Brain microvascular endothelial cell (primary cell): ENCODE measurements around the gene KCNA10.

Experiments used
- DNase-seq: peaks from one replicate; pipeline ENCODE4 v3.0.0-alpha.2; 2020
- H3K27ac ChIP-seq: fragments of 250-450 bp; sonication (Bioruptor Pico); 2 replicates; pipeline ENCODE4 v1.5.1; 2020; ENCODE audit warnings: mild to moderate bottlenecking, moderate library complexity
- H3K27me3 ChIP-seq: fragments of 250-450 bp; sonication (Bioruptor Pico); replicated peaks from 2 replicates; pipeline ENCODE4 v1.5.1; 2020; ENCODE audit warnings: mild to moderate bottlenecking
- H3K36me3 ChIP-seq: fragments of 250-450 bp; sonication (Bioruptor Pico); replicated peaks from 2 replicates; pipeline ENCODE4 v1.5.1; 2020; ENCODE audit warnings: mild to moderate bottlenecking
- H3K4me3 ChIP-seq: 2 replicates; pipeline ENCODE4 v1.5.1; 2011; ENCODE audit warnings: low read depth, mild to moderate bottlenecking, control low read depth, low read length, moderate library complexity
- CTCF ChIP-seq: IDR thresholded peaks from 2 replicates; pipeline ENCODE4 v1.5.1; 2011; ENCODE audit warnings: low read depth, mild to moderate bottlenecking, moderate library complexity, low read length, control low read depth, inconsistent platforms; ENCODE audit errors: missing control alignments
- in situ Hi-C: cut with HindIII; loops from 2 replicates; pipeline ENCODE4 v1.10.0; 2017; ENCODE audit warnings: low sequenced_read_pairs, low pct_ligation_motif_present

KCNA10 gene

DNA sequence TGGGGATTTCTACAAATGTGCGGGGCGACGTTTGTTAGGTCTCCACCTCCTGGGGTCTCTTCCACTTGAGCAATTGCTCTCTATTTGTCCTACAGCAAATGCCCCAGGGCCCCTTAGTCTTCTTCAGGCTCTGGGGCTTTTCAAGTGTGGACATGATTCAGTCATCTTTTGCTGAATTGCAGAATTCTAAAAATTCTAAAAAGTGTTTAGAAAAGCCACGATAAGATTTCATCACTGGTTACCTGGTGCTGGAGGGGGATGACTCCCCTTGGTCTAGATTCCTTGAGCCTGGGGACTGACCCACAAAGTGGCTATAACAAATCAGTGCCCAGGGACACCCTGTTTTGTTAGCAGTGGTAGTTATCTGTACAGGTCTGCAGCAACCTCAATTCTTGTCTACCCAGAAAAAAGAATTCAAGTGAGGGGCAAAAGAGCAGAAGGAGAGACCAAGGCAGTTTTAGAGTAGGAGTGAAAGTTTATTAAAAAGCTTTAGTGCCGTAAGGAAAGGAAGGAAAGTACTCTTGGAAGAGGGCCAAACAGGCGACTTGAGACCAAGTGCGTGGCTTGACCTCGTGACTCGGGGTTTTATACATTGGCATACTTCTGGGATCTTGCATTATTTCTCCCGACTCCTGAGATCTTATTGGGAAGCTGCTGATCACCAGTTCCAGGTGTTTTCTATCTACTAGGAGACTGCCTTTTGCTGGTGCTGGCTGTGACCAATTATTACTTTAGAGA is 42.8 kb downstream of the KCNA10 start:
- no peaks in the 10 kb centered on the region for H3K27me3 ChIP-seq
- no peak for DNase-seq
- H3K36me3 ChIP-seq, result no peaks in the 10 kb centered on the region
- H3K4me3 ChIP-seq, result no peak overlapping the region
- no peak overlapping the region for H3K27ac ChIP-seq
- TF ChIP-seq CTCF, result no peak
- in situ Hi-C loops, result no loop called here

- in situ Hi-C loops, result no loop called here
- no peak overlapping the region for H3K27ac ChIP-seq
- DNase-seq, result no peak
- no peak overlapping the region for H3K4me3 ChIP-seq
- H3K27me3 ChIP-seq, result no peaks in the 10 kb centered on the region
- TF ChIP-seq CTCF, result no peak
- no peaks in the 10 kb centered on the region for H3K36me3 ChIP-seq
Measured at GRCh38 chr1:110475362-110476027, 43.5 kb downstream of the KCNA10 start.

- TF ChIP-seq CTCF, result no peak
- in situ Hi-C loops, result no loop called here
Measured at GRCh38 chr1:110474444-110474843, 44.5 kb downstream of the KCNA10 start.

DNA sequence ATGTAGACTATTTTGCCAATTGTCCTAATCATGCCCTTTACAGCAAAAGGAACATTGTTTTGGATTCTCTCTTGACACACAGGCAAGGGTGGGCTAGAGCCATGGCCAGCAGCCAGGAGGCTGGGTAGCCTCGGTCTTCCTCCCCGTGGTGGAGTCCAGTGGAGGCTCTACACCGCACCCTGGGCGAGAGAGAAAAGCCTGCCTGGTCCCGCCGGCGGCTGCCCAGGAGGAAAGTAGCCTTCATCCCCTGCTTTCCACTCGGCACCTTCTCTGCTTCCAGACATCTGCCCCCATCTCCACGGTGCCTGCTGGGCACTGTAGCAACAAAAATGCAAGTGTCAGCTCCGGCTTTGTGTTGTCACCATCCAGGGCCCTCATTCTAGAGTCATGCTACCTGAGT is 46.4 kb downstream of the KCNA10 start:
- Histone ChIP-seq H3K27me3 (no peaks in the 10 kb centered on the region), H3K4me3 (no peak overlapping the region), H3K27ac (no peak overlapping the region), H3K36me3 (no peaks in the 10 kb centered on the region)
- DNase-seq, result no peak
- TF ChIP-seq CTCF, result no peak
- in situ Hi-C loops, result no loop called here

More at GRCh38 chr1:110474444-110474843, 44.5 kb downstream of the KCNA10 start:
- Histone ChIP-seq H3K27me3 (no peaks in the 10 kb centered on the region), H3K27ac (no peak overlapping the region), H3K4me3 (no peak overlapping the region), H3K36me3 (no peaks in the 10 kb centered on the region)
- no peak for DNase-seq

- Histone ChIP-seq H3K27ac (no peak overlapping the region), H3K4me3 (no peak overlapping the region), H3K36me3 (no peaks in the 10 kb centered on the region), H3K27me3 (no peaks in the 10 kb centered on the region)
- in situ Hi-C loops, result no loop called here
- no peak for DNase-seq
- TF ChIP-seq CTCF, result peak; percentile 37
Measured at GRCh38 chr1:110471131-110471530, 47.8 kb downstream of the KCNA10 start.
